ENCODE measurements around the gene CD1B. TPM values are rescaled to one million over a fixed set of nuclear protein-coding genes. Genes with fewer than 3 reads are reported as not detected.
"Not testable (repeated sequence)": the region's sequence is repeated elsewhere in the genome, so short reads cannot be mapped to it uniquely, and the experiment has no call there.

Gene CD1B
- polyA plus RNA-seq: not detected

GRCh38 chr1:158331481-158332150 is at the start of gene CD1B:
Gene CD1B, minus strand, starts transcription at chr1:158331531. Its CDS starts 108 bp downstream, at chr1:158331423.
- H3K27me3 Mint-ChIP-seq: no peaks in the 10 kb centered on the region
- H3K4me3 Mint-ChIP-seq: no peak within 1 kb of the TSS
- H3K36me3 Mint-ChIP-seq: no peaks in the 10 kb centered on the region
- H3K27ac Mint-ChIP-seq: no peak within 1 kb of the TSS
- H3K4me1 Mint-ChIP-seq: peaks cover 23 to 27% (median 26%) of the 10 kb centered on the region in 3 donors
- no peaks in the 10 kb centered on the region for H3K9me3 Mint-ChIP-seq

- Mint-ChIP-seq H3K27ac (no peak overlapping the region), H3K4me1 (peaks cover 0 to 2% (median 0%) of the 10 kb centered on the region in 3 donors), H3K27me3 (peaks cover 1% of the 10 kb centered on the region), H3K9me3 (peaks cover 8 to 15% (median 12%) of the 10 kb centered on the region in 3 donors), H3K36me3 (peaks cover 8% of the 10 kb centered on the region), H3K4me3 (no peak overlapping the region)
These were observed 43.5 kb upstream of the CD1B start for GRCh38 chr1:158374860-158375259.

GRCh38 chr1:158374101-158374500 is 42.8 kb upstream of the CD1B start:
- not testable (repeated sequence) for H3K4me3 Mint-ChIP-seq, H3K27ac Mint-ChIP-seq, H3K36me3 Mint-ChIP-seq, H3K4me1 Mint-ChIP-seq, H3K27me3 Mint-ChIP-seq
- H3K9me3 Mint-ChIP-seq: peaks cover 8 to 17% (median 12%) of the 10 kb centered on the region in 3 donors

DNA sequence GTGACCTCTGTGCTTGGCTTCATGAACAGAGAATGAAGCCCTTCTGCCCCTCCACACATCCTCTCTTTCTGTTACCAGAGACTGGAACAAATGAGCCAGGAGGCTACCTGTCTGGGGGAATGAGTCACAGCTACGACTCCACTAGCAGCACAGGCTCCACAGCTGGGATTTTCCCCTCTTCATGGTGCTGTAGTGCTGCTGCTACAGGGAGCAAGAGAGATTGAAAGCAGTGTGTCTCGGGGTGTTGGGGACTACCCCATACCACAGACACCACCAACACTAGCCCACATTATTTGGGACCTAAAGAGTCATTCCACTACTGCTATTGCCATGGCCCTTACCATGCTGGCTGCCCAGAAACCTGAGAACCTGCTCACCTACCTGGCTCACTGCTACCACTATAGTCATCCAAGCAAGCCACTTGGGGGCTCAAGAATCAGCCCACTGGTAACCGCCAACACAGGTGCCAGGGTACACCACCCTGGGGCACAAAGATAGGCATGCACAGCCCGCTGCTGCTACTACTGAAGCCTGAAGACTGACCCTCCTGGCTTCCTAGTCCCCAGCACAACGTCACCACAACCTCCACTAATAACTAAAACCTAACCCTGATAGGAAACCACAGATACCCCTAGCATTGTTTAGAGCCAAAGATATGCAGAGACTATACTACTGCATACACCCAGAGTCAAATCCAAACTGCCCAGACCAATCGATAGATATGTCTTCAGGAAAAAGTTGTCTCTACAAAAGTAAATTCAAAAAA is 40.0 kb upstream of the CD1B start:
- no peak overlapping the region for H3K27ac Mint-ChIP-seq
- peaks cover 0 to 2% (median 0%) of the 10 kb centered on the region in 3 donors for H3K4me1 Mint-ChIP-seq
- H3K36me3 Mint-ChIP-seq: peaks cover 6% of the 10 kb centered on the region
- H3K27me3 Mint-ChIP-seq: peaks cover 2% of the 10 kb centered on the region
- H3K4me3 Mint-ChIP-seq: no peak overlapping the region
- H3K9me3 Mint-ChIP-seq: peaks cover 11 to 23% (median 12%) of the 10 kb centered on the region in 3 donors

GRCh38 chr1:158366783-158367182 is 35.5 kb upstream of the CD1B start:
- peaks cover 1% of the 10 kb centered on the region for H3K36me3 Mint-ChIP-seq
- peaks cover 2% of the 10 kb centered on the region for H3K27me3 Mint-ChIP-seq
- no peak overlapping the region for H3K4me3 Mint-ChIP-seq
- H3K4me1 Mint-ChIP-seq: no peaks in the 10 kb centered on the region
- no peak overlapping the region for H3K27ac Mint-ChIP-seq
- peaks cover 3 to 15% (median 8%) of the 10 kb centered on the region in 3 donors for H3K9me3 Mint-ChIP-seq

- Mint-ChIP-seq H3K27ac (no peak overlapping the region), H3K4me3 (no peak overlapping the region), H3K27me3 (no peaks in the 10 kb centered on the region), H3K36me3 (peaks cover 1% of the 10 kb centered on the region), H3K4me1 (no peaks in the 10 kb centered on the region), H3K9me3 (peaks cover 0 to 3% (median 3%) of the 10 kb centered on the region in 3 donors)
These were observed 31.6 kb upstream of the CD1B start for GRCh38 chr1:158362941-158363340.

DNA sequence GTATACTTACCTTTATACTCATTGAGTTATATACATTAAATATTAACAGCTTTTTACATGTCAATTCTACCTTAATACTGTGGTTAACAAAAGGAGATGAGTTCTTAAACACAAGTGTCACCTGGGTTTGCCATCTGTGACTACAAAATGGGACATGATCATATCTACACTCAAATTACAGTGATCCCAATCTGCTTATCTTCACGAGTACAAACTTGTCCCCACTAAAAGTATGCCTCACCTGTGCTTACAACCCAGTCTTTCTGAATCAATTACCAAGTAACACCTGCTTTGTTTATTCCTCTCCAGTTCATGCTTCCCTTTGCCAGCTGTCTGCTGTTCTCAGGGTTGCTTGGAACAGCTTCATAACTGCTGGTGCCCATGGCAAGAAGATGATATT is 31.2 kb upstream of the CD1B start:
- Mint-ChIP-seq H3K36me3 (no peaks in the 10 kb centered on the region), H3K4me3 (no peak overlapping the region), H3K9me3 (peaks cover 0 to 3% (median 0%) of the 10 kb centered on the region in 3 donors), H3K27ac (no peak overlapping the region), H3K4me1 (no peaks in the 10 kb centered on the region), H3K27me3 (no peaks in the 10 kb centered on the region)

GRCh38 chr1:158357441-158357840 is 26.1 kb upstream of the CD1B start:
- Mint-ChIP-seq H3K9me3 (no peaks in the 10 kb centered on the region), H3K4me1 (peaks cover 10 to 20% (median 13%) of the 10 kb centered on the region in 3 donors), H3K27ac (no peak overlapping the region), H3K27me3 (no peaks in the 10 kb centered on the region), H3K4me3 (no peak overlapping the region), H3K36me3 (no peaks in the 10 kb centered on the region)

DNA sequence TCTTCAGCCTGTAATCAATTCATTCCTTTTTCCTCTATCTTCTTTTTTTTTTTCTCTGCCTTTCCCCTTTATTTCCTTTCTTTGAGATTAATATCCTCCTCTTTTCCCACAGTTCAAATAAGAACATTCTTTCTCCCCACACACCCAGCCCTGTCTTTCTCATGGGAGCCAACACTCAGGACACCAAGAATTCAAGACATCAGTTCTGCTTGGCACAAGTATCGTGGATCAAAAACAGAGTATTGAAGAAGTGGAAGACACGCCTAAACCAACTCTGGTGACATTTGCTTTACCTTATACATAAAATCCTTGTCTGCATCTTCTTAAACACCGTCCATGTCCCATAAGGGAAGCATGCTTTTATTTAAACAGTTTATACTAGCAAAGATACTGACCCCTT is 25.3 kb upstream of the CD1B start:
- Mint-ChIP-seq H3K27me3 (no peaks in the 10 kb centered on the region), H3K4me3 (no peak overlapping the region), H3K9me3 (no peaks in the 10 kb centered on the region), H3K36me3 (no peaks in the 10 kb centered on the region), H3K4me1 (peaks cover 10 to 20% (median 13%) of the 10 kb centered on the region in 3 donors), H3K27ac (no peak overlapping the region)

- H3K9me3 Mint-ChIP-seq: no peaks in the 10 kb centered on the region
- H3K4me1 Mint-ChIP-seq: peaks cover 10 to 20% (median 13%) of the 10 kb centered on the region in 3 donors
- peak overlapping the region in 2 of 3 donors; percentile 8 to 25 for H3K27ac Mint-ChIP-seq
- H3K27me3 Mint-ChIP-seq: no peaks in the 10 kb centered on the region
- no peaks in the 10 kb centered on the region for H3K36me3 Mint-ChIP-seq
- no peak overlapping the region for H3K4me3 Mint-ChIP-seq
These were observed 24.5 kb upstream of the CD1B start for GRCh38 chr1:158355773-158356285.

DNA sequence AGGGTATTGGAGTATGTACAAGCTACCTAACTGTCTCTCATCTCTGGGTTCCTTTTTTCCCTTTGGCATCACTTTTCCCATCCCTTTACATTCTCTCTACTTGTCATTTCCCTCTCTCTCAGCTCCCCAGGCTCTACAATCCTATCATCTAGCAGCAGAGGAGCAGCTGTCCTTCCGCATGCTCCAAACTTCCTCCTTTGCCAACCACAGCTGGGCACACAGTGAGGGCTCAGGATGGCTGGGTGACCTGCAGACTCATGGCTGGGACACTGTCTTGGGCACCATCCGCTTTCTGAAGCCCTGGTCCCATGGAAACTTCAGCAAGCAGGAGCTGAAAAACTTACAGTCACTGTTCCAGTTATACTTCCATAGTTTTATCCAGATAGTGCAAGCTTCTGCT is 22.9 kb upstream of the CD1B start:
- Mint-ChIP-seq H3K36me3 (no peaks in the 10 kb centered on the region), H3K4me1 (peaks cover 10 to 20% (median 13%) of the 10 kb centered on the region in 3 donors), H3K4me3 (no peak overlapping the region), H3K27ac (no peak overlapping the region), H3K27me3 (no peaks in the 10 kb centered on the region), H3K9me3 (no peaks in the 10 kb centered on the region)

DNA sequence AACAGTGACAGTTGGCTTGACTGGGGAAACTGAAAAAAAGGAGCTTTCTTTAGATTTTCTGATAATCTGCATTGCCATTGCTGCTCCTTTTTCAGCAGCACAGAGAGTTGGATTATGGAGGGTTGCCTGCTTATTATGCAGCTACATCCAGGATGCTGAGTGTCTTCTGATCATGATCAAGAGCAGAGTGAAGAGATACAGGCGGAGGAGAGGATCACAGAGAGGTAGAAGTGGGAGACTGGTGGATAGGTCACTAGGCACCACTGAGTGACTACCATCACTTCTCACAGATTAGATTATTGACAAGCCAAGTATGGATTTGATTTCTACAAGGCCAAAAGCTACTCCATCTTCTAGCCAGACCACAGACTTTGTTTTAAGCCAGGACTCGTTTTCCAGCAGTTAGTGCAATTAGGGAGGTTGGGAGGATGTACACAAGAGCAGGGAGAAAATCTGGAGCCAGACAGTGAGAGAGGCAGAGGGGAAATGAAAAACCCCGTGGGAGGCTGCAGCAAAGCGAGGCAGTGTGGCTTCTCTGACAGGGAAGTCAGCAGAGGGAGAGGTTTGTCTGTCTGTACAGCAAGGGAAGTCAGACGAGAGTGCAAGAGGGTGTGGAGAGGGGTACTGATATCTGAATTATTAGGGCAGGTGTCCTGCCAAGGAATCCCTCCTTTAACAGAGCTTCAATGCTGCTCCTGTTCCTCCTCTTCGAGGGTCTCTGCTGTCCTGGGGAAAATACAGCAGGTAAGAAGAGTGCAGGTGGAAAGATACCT is 22.2 kb upstream of the CD1B start, which contains the start of gene CD1E:
CD1E (plus strand) TSS at position 592 of the 773 bp plus-strand sequence; CDS start at position 687, 95 bp downstream.
- H3K27me3 Mint-ChIP-seq: no peaks in the 10 kb centered on the region
- H3K4me3 Mint-ChIP-seq: peak within 1 kb of the TSS in 2 of 4 donors; percentile 23 to 38
- no peaks in the 10 kb centered on the region for H3K36me3 Mint-ChIP-seq
- peaks cover 10 to 20% (median 13%) of the 10 kb centered on the region in 3 donors for H3K4me1 Mint-ChIP-seq
- H3K9me3 Mint-ChIP-seq: no peaks in the 10 kb centered on the region
- no peak within 1 kb of the TSS for H3K27ac Mint-ChIP-seq

DNA sequence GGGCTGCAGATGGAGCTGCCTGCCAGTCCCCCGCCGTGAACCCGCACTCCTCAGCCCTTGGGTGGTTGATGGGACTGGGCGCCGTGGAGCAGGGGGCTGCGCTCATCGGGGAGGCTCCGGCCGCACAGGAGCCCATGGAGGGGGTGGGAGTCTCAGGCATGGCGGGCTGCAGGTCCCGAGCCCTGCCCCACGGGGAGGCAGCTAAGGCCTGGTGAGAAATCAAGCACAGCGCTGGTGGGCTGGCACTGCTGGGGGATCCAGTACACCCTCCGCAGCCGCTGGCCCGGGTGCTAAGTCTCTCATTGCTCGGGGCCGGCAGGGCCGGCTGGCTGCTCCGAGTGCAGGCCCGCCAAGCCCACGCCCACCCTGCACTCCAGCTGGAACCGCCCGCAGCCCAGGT is 17.6 kb upstream of the CD1B start:
- H3K4me3 Mint-ChIP-seq, H3K9me3 Mint-ChIP-seq, H3K36me3 Mint-ChIP-seq, H3K27me3 Mint-ChIP-seq, H3K4me1 Mint-ChIP-seq, H3K27ac Mint-ChIP-seq: not testable (repeated sequence)

DNA sequence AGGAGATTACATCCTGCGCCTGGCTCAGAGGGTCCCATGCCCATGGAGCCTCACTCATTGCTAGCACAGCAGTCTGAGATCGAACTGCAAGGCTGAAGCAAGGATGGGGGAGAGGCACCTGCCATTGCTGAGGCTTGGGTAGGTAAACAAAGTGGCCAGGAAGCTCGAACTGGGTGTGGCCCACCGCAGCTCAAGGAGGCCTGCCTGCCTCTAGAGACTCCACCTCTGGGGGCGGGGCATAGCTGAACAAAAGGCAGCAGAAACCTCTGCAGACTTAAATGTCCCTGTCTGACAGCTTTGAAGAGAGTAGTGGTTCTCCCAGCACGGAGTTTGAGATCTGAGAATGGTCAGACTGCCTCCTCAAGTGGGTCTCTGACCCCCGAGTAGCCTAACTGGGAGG is 5.1 kb upstream of the CD1B start:
- H3K27ac Mint-ChIP-seq, H3K27me3 Mint-ChIP-seq, H3K4me3 Mint-ChIP-seq, H3K36me3 Mint-ChIP-seq: not testable (repeated sequence)
- H3K9me3 Mint-ChIP-seq: peaks cover 0 to 14% (median 6%) of the 10 kb centered on the region in 3 donors
- H3K4me1 Mint-ChIP-seq: peaks cover 22 to 36% (median 23%) of the 10 kb centered on the region in 3 donors

DNA sequence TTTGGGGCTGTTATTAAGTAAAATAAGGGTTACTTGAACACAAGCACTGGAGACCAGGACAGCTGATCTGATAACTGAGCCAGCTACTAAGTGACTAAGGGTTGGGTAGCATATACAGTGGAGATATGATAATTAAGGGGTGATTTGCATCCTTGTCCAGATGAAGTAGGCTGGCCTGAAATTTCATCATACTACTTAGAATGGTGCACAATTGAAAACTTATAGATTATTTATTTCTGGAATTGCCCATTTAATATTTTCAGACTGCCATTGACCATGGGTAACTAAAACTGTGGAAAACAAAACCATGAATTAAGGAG is 3.8 kb upstream of the CD1B start:
- peaks cover 0 to 10% (median 6%) of the 10 kb centered on the region in 3 donors for H3K9me3 Mint-ChIP-seq
- no peaks in the 10 kb centered on the region for H3K27me3 Mint-ChIP-seq
- H3K27ac Mint-ChIP-seq: no peak overlapping the region
- peak overlapping the region in 1 of 4 donors; percentile 79 for H3K4me3 Mint-ChIP-seq
- H3K4me1 Mint-ChIP-seq: peaks cover 22 to 36% (median 23%) of the 10 kb centered on the region in 3 donors
- H3K36me3 Mint-ChIP-seq: no peaks in the 10 kb centered on the region

Data from IgD-negative memory B cell (primary cell).